PC-9 (cell line): ENCODE results near the gene CPXM2.

Experiments
- CTCF ChIP-seq: fragments of 200-600 bp; sonication (generic); conservative IDR thresholded peaks from 2 replicates; pipeline ENCODE4 v1.6.1; 2017; ENCODE audit warnings: mixed run types, antibody characterized with exemption, mild to moderate bottlenecking, moderate library complexity
- EZH2 ChIP-seq: fragments of 200-600 bp; sonication (generic); IDR thresholded peaks from 2 replicates; pipeline ENCODE4 v1.8.0; 2017; ENCODE audit warnings: antibody characterized with exemption, low read depth

GRCh38 chr10:123930340-123931001 lies 38.9 kb upstream of the CPXM2 start:
- no peak for TF ChIP-seq CTCF
- no peak for TF ChIP-seq EZH2
